Body of pancreas (tissue), 4 donors: ENCODE measurements around the gene GALNT12. TPM values are rescaled to one million over a fixed set of nuclear protein-coding genes. Genes with fewer than 3 reads are reported as not detected.

Source experiments
- ATAC-seq: fragments of 150-250 bp; one replicate; pipeline ENCODE4 v1.9.1; 2016
- DNase-seq, 4 donors: peaks; one replicate each; pipeline ENCODE4 v3.0.0-alpha.2; 2019
- H3K27ac ChIP-seq, 4 donors: fragments of 200-600 bp; sonication (generic); 1 replicate in 3 of 4; 2 replicates in 1 of 4; pipeline versions ENCODE4 v1.5.1 to v1.6.1; 2016 to 2019; ENCODE audit warnings: mild to moderate bottlenecking in 1 of 4, mixed read lengths in 1 of 4, moderate library complexity in 1 of 4
- H3K27me3 ChIP-seq, 2 donors: fragments of 200-600 bp; sonication (generic); one replicate each; pipeline ENCODE4 v1.6.0; 2016; ENCODE audit warnings: mild to moderate bottlenecking in 1 of 2
- H3K36me3 ChIP-seq, 2 donors: fragments of 200-600 bp; sonication (generic); replicated peaks in 1 of 2; 2 replicates each; pipeline ENCODE4 v1.5.1; 2016; ENCODE audit warnings: low read depth in 2 of 2; ENCODE audit not compliant: insufficient read depth in 1 of 2
- H3K4me1 ChIP-seq: fragments of 200-600 bp; sonication (generic); one replicate; pipeline ENCODE4 v1.6.0; 2016
- H3K4me3 ChIP-seq, 2 donors: fragments of 200-600 bp; sonication (generic); 1 replicate in 1 of 2; 2 replicates in 1 of 2; pipeline ENCODE4 v1.5.1; 2016 to 2019
- H3K9me3 ChIP-seq, 3 donors: fragments of 200-600 bp; sonication (generic); 1 replicate in 2 of 3; 2 replicates in 1 of 3; pipeline ENCODE4 v1.5.1; 2016
- CTCF ChIP-seq, 7 experiments: fragments of 450-650 bp in 4 of 7; fragments of 200-600 bp in 3 of 7; sonication (generic) in 3 of 7; IDR thresholded peaks; one replicate each; pipeline ENCODE4 v1.5.1; 2016 to 2019; ENCODE audit warnings: antibody characterized with exemption in 7 of 7
- POLR2A ChIP-seq, 3 donors: fragments of 450-650 bp; IDR thresholded peaks; one replicate each; pipeline ENCODE4 v1.6.1; 2016; ENCODE audit warnings: antibody characterized with exemption in 3 of 3, mild to moderate bottlenecking in 2 of 3
- WGBS, 2 donors: methylation state at CpG; one replicate each; pipeline ENCODE4 v1.1.5; 2017; 5-methylcytosine and 5-hydroxymethylcytosine counted together
- intact Hi-C: fragments of 100-400 bp; cut with DNase I; formaldehyde crosslinking; loops from one replicate; pipeline ENCODE4 v1.15.1; 2023
- total RNA-seq, 2 donors: library from RNA; depleted of rRNA; stranded (reverse); fragments of >200 nt; gene quantifications; one replicate each; pipeline ENCODE4 v1.1.0, GENCODE V29; 2016

The GALNT12 gene
- total RNA-seq, 2 donors from 2014 or later = 13.0 to 53.1 TPM

DNA sequence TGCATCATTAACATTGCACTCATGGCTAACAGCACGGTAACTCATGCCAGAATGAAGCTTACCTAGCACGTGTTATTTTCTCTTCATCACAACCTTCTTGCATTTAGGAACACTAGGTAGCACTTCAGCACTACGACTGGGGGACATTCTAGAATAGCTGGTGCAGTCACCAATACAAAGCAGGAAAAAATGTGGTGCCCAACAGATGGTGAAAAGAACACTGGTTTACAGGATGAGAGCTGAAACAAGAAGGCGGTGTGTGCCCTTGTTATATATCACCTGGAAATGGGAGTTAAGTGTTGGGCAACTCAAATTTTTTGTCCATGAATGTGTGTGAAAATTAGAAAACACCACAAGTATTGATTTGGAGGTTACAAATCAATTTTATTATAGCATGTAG lies 30.0 kb downstream of the GALNT12 start:
- no peaks in the 10 kb centered on the region for H3K9me3 ChIP-seq
- no peaks in the 10 kb centered on the region for H3K4me1 ChIP-seq
- H3K27ac ChIP-seq = no peak overlapping the region
- H3K36me3 ChIP-seq = peaks cover 0 to 6% of the 10 kb centered on the region in 2 donors
- no peak for TF ChIP-seq CTCF (IDR thresholded peaks at IDR 0.05)
- no peak for TF ChIP-seq POLR2A (IDR thresholded peaks at IDR 0.05)
- no peak overlapping the region for H3K4me3 ChIP-seq
- DNase-seq (no peak), ATAC-seq (no peak)
- WGBS, 2 donors = 94% methylated on average over 4 of the region's 4 CpGs
- intact Hi-C loops = no loop called here
- H3K27me3 ChIP-seq = no peaks in the 10 kb centered on the region

DNA sequence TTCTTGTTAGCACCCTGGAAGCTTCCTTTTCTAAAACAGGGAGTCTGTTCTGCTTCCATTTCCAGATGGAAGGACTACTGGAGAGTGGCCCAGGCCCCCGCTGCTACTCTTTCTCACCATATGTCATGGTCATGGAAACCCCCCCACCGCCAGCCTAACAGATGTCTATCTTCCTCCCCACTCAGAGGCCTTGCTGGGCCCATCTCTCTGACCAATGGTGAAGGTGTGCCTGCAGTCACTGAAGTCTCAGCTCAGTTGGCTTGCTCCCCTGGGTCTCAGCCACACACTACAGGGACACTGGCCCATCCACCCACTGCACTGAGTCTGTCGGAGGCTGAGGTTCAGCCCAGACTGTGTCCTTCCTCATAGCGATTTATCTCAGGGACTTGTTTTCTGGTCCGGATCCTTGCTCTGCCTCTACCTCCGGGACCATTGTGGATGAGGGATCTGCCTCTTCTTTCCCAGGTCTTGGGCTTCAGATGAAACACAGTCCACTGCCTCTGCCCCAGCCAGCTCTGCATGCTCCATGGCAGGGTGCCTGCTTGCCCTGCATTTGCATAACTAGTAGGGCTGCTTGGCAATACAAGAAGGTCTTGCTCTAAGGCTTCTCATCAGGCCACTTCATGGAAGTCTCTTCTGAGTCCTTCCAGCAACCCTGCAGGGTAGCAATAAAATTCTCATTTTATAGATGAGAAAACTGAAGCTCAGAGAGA lies 30.8 kb downstream of the GALNT12 start:
- H3K4me3 ChIP-seq = no peak overlapping the region
- WGBS, 2 donors = 95 to 96% methylated on average over 6 of the region's 6 CpGs
- TF ChIP-seq POLR2A (IDR thresholded peaks at IDR 0.05) (no peak), CTCF (IDR thresholded peaks at IDR 0.05) (no peak)
- intact Hi-C loops = no loop called here
- DNase-seq (no peak), ATAC-seq (no peak)
- H3K36me3 ChIP-seq = peaks cover 0 to 6% of the 10 kb centered on the region in 2 donors
- H3K4me1 ChIP-seq = no peaks in the 10 kb centered on the region
- no peaks in the 10 kb centered on the region for H3K27me3 ChIP-seq
- no peak overlapping the region for H3K27ac ChIP-seq
- H3K9me3 ChIP-seq = no peaks in the 10 kb centered on the region

DNA sequence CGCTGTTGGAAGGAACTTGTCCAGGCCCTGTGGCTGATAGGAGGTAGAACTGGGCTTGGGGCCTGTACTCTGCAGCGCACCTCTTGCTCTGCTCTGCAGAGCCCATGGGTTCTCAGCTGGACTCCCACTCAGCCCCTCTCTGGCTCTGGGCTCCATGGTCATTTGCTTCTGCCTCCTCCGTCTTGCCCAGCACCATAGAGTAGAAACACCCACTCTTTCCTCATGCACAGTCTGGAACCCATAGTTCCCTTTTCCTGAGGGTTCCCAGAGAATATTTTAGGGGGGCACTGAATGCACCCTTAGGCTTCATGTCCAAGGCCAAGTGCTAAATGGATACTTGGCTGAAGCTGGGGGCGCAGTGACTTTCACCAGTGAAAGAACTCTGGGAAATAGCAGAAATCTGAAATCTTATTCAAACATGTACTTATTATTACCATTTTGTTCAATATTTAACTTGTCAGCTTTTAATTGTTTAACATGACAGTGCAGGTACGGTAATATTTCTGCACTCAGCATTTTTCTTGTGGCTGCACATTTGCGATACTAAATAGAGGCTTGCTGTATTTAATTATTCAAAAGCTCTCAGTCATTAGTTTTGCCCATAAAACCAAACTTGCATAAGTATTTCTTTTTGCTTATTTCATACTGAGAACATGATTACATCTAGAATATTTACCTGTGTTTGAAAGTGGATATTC lies 31.5 kb downstream of the GALNT12 start:
- 81 to 90% methylated on average over 6 of the region's 6 CpGs for WGBS, 2 donors

GRCh38 chr9:98839724-98840123 lies 32.3 kb downstream of the GALNT12 start:
- ATAC-seq (no peak), DNase-seq (no peak)
- intact Hi-C loops = no loop called here
- WGBS, 2 donors = 71 to 92% methylated on average over 4 of the region's 4 CpGs
- Histone ChIP-seq H3K36me3 (peaks cover 0 to 6% of the 10 kb centered on the region in 2 donors), H3K4me3 (no peak overlapping the region), H3K4me1 (no peaks in the 10 kb centered on the region), H3K9me3 (no peaks in the 10 kb centered on the region), H3K27ac (no peak overlapping the region), H3K27me3 (no peaks in the 10 kb centered on the region)
- TF ChIP-seq POLR2A (IDR thresholded peaks at IDR 0.05) = no peak
- no peak for TF ChIP-seq CTCF (IDR thresholded peaks at IDR 0.05)

More for the DNA sequence above, 31.5 kb downstream of the GALNT12 start:
- intact Hi-C loops = no loop called here
- Histone ChIP-seq H3K27ac (no peak overlapping the region), H3K4me1 (no peaks in the 10 kb centered on the region), H3K36me3 (peaks cover 0 to 6% of the 10 kb centered on the region in 2 donors), H3K27me3 (no peaks in the 10 kb centered on the region), H3K9me3 (no peaks in the 10 kb centered on the region), H3K4me3 (no peak overlapping the region)
- TF ChIP-seq CTCF (IDR thresholded peaks at IDR 0.05) (no peak), POLR2A (IDR thresholded peaks at IDR 0.05) (no peak)
- ATAC-seq (no peak), DNase-seq (no peak)
